ENCODE results near the gene CDC42BPB.
A peak's percentile ranks its signal among the peaks of the same experiment; 100 is the strongest.
"Not testable (repeated sequence)": the region's sequence is repeated elsewhere in the genome, so short reads cannot be mapped to it uniquely, and the experiment has no call there.

Gene CDC42BPB

GRCh38 chr14:103064436-103064835, 7.1 kb upstream of the CDC42BPB start:
- Histone ChIP-seq H3K27ac (ENCODE audit: low read depth, low read length) (no peak overlapping the region), H3K4me3 (ENCODE audit: low read length) (no peak overlapping the region), H3K9ac (ENCODE audit: low read length) (no peak overlapping the region), H3K36me3 (ENCODE audit: control insufficient read depth, insufficient read depth, low read length) (no peaks in the 10 kb centered on the region), H3K27me3 (ENCODE audit: control insufficient read depth, insufficient read depth, low read length) (peaks cover 5% of the 10 kb centered on the region), H3K4me1 (ENCODE audit: control insufficient read depth, insufficient read depth, low read length) (no peaks in the 10 kb centered on the region)

- Histone ChIP-seq H3K9ac (ENCODE audit: low read length) (no peak overlapping the region), H3K4me3 (ENCODE audit: low read length) (no peak overlapping the region), H3K4me1 (ENCODE audit: control insufficient read depth, insufficient read depth, low read length) (peaks cover 8% of the 10 kb centered on the region), H3K27me3 (ENCODE audit: control insufficient read depth, insufficient read depth, low read length) (no peaks in the 10 kb centered on the region), H3K27ac (ENCODE audit: low read depth, low read length) (no peak overlapping the region), H3K36me3 (ENCODE audit: control insufficient read depth, insufficient read depth, low read length) (no peaks in the 10 kb centered on the region)
These were observed 4.2 kb upstream of the CDC42BPB start for GRCh38 chr14:103061482-103061976.

- peaks cover 17% of the 10 kb centered on the region for H3K4me1 ChIP-seq (ENCODE audit: control insufficient read depth, insufficient read depth, low read length)
- no peak overlapping the region for H3K4me3 ChIP-seq (ENCODE audit: low read length)
- no peak overlapping the region for H3K9ac ChIP-seq (ENCODE audit: low read length)
- no peaks in the 10 kb centered on the region for H3K27me3 ChIP-seq (ENCODE audit: control insufficient read depth, insufficient read depth, low read length)
- H3K36me3 ChIP-seq (ENCODE audit: control insufficient read depth, insufficient read depth, low read length) = no peaks in the 10 kb centered on the region
- H3K27ac ChIP-seq (ENCODE audit: low read depth, low read length) = no peak overlapping the region
These were observed 2.2 kb upstream of the CDC42BPB start for GRCh38 chr14:103059556-103059955.

GRCh38 chr14:103058164-103059055, 1.1 kb upstream of the CDC42BPB start:
- Histone ChIP-seq H3K9ac (ENCODE audit: low read length) (peak overlapping the region; percentile 60), H3K4me3 (ENCODE audit: low read length) (peak overlapping the region; percentile 71), H3K27me3 (ENCODE audit: control insufficient read depth, insufficient read depth, low read length) (no peaks in the 10 kb centered on the region), H3K4me1 (ENCODE audit: control insufficient read depth, insufficient read depth, low read length) (peaks cover 17% of the 10 kb centered on the region), H3K27ac (ENCODE audit: low read depth, low read length) (peak overlapping the region; percentile 73), H3K36me3 (ENCODE audit: control insufficient read depth, insufficient read depth, low read length) (no peaks in the 10 kb centered on the region)

GRCh38 chr14:103057028-103057371, 349 bp downstream of the CDC42BPB start:
- Histone ChIP-seq H3K4me1 (ENCODE audit: control insufficient read depth, insufficient read depth, low read length) (peaks cover 17% of the 10 kb centered on the region), H3K9ac (ENCODE audit: low read length) (peak overlapping the region; percentile 63), H3K27me3 (ENCODE audit: control insufficient read depth, insufficient read depth, low read length) (no peaks in the 10 kb centered on the region), H3K4me3 (ENCODE audit: low read length) (peak overlapping the region; percentile 73), H3K27ac (ENCODE audit: low read depth, low read length) (peak overlapping the region; percentile 69), H3K36me3 (ENCODE audit: control insufficient read depth, insufficient read depth, low read length) (no peaks in the 10 kb centered on the region)

- peak overlapping the region; percentile 63 for H3K9ac ChIP-seq (ENCODE audit: low read length)
- H3K4me1 ChIP-seq (ENCODE audit: control insufficient read depth, insufficient read depth, low read length) = peaks cover 17% of the 10 kb centered on the region
- H3K27ac ChIP-seq (ENCODE audit: low read depth, low read length) = peak overlapping the region; percentile 69
These were observed 874 bp downstream of the CDC42BPB start for GRCh38 chr14:103056322-103057027.

GRCh38 chr14:103055695-103056094, 1.7 kb downstream of the CDC42BPB start:
- Histone ChIP-seq H3K4me1 (ENCODE audit: control insufficient read depth, insufficient read depth, low read length) (peaks cover 17% of the 10 kb centered on the region), H3K27me3 (ENCODE audit: control insufficient read depth, insufficient read depth, low read length) (no peaks in the 10 kb centered on the region), H3K36me3 (ENCODE audit: control insufficient read depth, insufficient read depth, low read length) (no peaks in the 10 kb centered on the region), H3K9ac (ENCODE audit: low read length) (no peak overlapping the region), H3K27ac (ENCODE audit: low read depth, low read length) (no peak overlapping the region), H3K4me3 (ENCODE audit: low read length) (peak overlapping the region; percentile 60)

More at GRCh38 chr14:103056322-103057027, 874 bp downstream of the CDC42BPB start:
- no peaks in the 10 kb centered on the region for H3K27me3 ChIP-seq (ENCODE audit: control insufficient read depth, insufficient read depth, low read length)
- H3K36me3 ChIP-seq (ENCODE audit: control insufficient read depth, insufficient read depth, low read length) = no peaks in the 10 kb centered on the region
- H3K4me3 ChIP-seq (ENCODE audit: low read length) = peak overlapping the region; percentile 73

GRCh38 chr14:103052407-103052806, 4.9 kb downstream of the CDC42BPB start:
- Histone ChIP-seq H3K4me3 (ENCODE audit: low read length) (no peak overlapping the region), H3K4me1 (ENCODE audit: control insufficient read depth, insufficient read depth, low read length) (peaks cover 9% of the 10 kb centered on the region), H3K9ac (ENCODE audit: low read length) (no peak overlapping the region), H3K27me3 (ENCODE audit: control insufficient read depth, insufficient read depth, low read length) (no peaks in the 10 kb centered on the region), H3K27ac (ENCODE audit: low read depth, low read length) (no peak overlapping the region), H3K36me3 (ENCODE audit: control insufficient read depth, insufficient read depth, low read length) (no peaks in the 10 kb centered on the region)

GRCh38 chr14:103050935-103051334, 6.4 kb downstream of the CDC42BPB start:
- H3K36me3 ChIP-seq (ENCODE audit: control insufficient read depth, insufficient read depth, low read length) = no peaks in the 10 kb centered on the region
- no peaks in the 10 kb centered on the region for H3K27me3 ChIP-seq (ENCODE audit: control insufficient read depth, insufficient read depth, low read length)
- peaks cover 7% of the 10 kb centered on the region for H3K4me1 ChIP-seq (ENCODE audit: control insufficient read depth, insufficient read depth, low read length)
- H3K9ac ChIP-seq (ENCODE audit: low read length) = no peak overlapping the region
- H3K27ac ChIP-seq (ENCODE audit: low read depth, low read length) = no peak overlapping the region
- H3K4me3 ChIP-seq (ENCODE audit: low read length) = no peak overlapping the region

- H3K4me1 ChIP-seq (ENCODE audit: control insufficient read depth, insufficient read depth, low read length); H3K4me3 ChIP-seq (ENCODE audit: low read length); H3K9ac ChIP-seq (ENCODE audit: low read length); H3K27ac ChIP-seq (ENCODE audit: low read depth, low read length); H3K36me3 ChIP-seq (ENCODE audit: control insufficient read depth, insufficient read depth, low read length); H3K27me3 ChIP-seq (ENCODE audit: control insufficient read depth, insufficient read depth, low read length): not testable (repeated sequence)
These were observed 9.9 kb downstream of the CDC42BPB start for GRCh38 chr14:103047453-103047852.

- Histone ChIP-seq H3K4me3 (ENCODE audit: low read length) (no peak overlapping the region), H3K36me3 (ENCODE audit: control insufficient read depth, insufficient read depth, low read length) (peaks cover 4% of the 10 kb centered on the region), H3K4me1 (ENCODE audit: control insufficient read depth, insufficient read depth, low read length) (no peaks in the 10 kb centered on the region)
These were observed 11.9 kb downstream of the CDC42BPB start for GRCh38 chr14:103045371-103045869.

GRCh38 chr14:103043257-103044015, 13.9 kb downstream of the CDC42BPB start:
- Histone ChIP-seq H3K27ac (ENCODE audit: low read depth, low read length) (no peak overlapping the region), H3K36me3 (ENCODE audit: control insufficient read depth, insufficient read depth, low read length) (peaks cover 4% of the 10 kb centered on the region), H3K4me1 (ENCODE audit: control insufficient read depth, insufficient read depth, low read length) (no peaks in the 10 kb centered on the region), H3K27me3 (ENCODE audit: control insufficient read depth, insufficient read depth, low read length) (no peaks in the 10 kb centered on the region), H3K9ac (ENCODE audit: low read length) (no peak overlapping the region), H3K4me3 (ENCODE audit: low read length) (no peak overlapping the region)

More at GRCh38 chr14:103045371-103045869, 11.9 kb downstream of the CDC42BPB start:
- H3K9ac ChIP-seq (ENCODE audit: low read length) = no peak overlapping the region
- no peaks in the 10 kb centered on the region for H3K27me3 ChIP-seq (ENCODE audit: control insufficient read depth, insufficient read depth, low read length)
- no peak overlapping the region for H3K27ac ChIP-seq (ENCODE audit: low read depth, low read length)
